SK-N-SH (cell line): ENCODE measurements around the gene CBLB. TPM values are rescaled to one million over a fixed set of nuclear protein-coding genes. Genes with fewer than 3 reads are reported as not detected.
A peak's percentile ranks its signal among the peaks of the same experiment; 100 is the strongest.

Source experiments
- CTCF ChIA-PET: fragments of 300-600, 350-600 bp; formaldehyde crosslinking; extraction: SDS; loops from one replicate; lab custom pipeline; 2021; lab: Yijun Ruan, JAX
- POLR2A ChIA-PET: fragments of 350-600 bp; sonication (Branson Sonifier 250); formaldehyde crosslinking; extraction: SDS; loops from one replicate; lab custom pipeline; 2020; ENCODE audit warnings: antibody characterized with exemption, inconsistent platforms; lab: Yijun Ruan, JAX
- DNase-seq: peaks from one replicate; pipeline ENCODE4 v3.0.0; 2012
- H2AFZ ChIP-seq: fragments of 200-600 bp; sonication (generic); 2 replicates; pipeline ENCODE4 v1.8.1; 2016; ENCODE audit warnings: antibody characterized with exemption, mild to moderate bottlenecking, low read depth
- H3F3A ChIP-seq: fragments of 200-600 bp; sonication (generic); replicated peaks from 2 replicates; pipeline ENCODE3; 2016; ENCODE audit warnings: antibody characterized with exemption, mild to moderate bottlenecking; ENCODE audit not compliant: insufficient read depth
- H3K27ac ChIP-seq, 2 experiments: fragments of 200-500 bp in 1 of 2; fragments of 200-600 bp in 1 of 2; sonication (Bioruptor generic) in 1 of 2; sonication (generic), shearing (Covaris generic) in 1 of 2; 2 replicates each; pipeline versions ENCODE4 v1.5.1 to v1.6.1; 2014 to 2016; ENCODE audit warnings: low read depth in 2 of 2, inconsistent platforms in 1 of 2, low read length in 1 of 2, mild to moderate bottlenecking in 1 of 2, mixed read lengths in 1 of 2
- H3K27me3 ChIP-seq: fragments of 200-600 bp; sonication (generic), shearing (Covaris generic); 2 replicates; pipeline ENCODE4 v1.6.1; 2016; ENCODE audit warnings: mixed run types; ENCODE audit not compliant: insufficient read depth
- H3K36me3 ChIP-seq, 2 experiments: fragments of 200-500 bp in 1 of 2; fragments of 200-600 bp in 1 of 2; sonication (Bioruptor generic) in 1 of 2; sonication (generic) in 1 of 2; replicated peaks in 1 of 2; 2 replicates each; pipeline versions ENCODE3 to v1.5.1; 2014 to 2016; ENCODE audit warnings: low read length in 1 of 2, mild to moderate bottlenecking in 1 of 2; ENCODE audit not compliant: insufficient read depth in 2 of 2, control insufficient read depth in 1 of 2
- H3K4me1 ChIP-seq, 2 experiments: fragments of 200-500 bp in 1 of 2; fragments of 200-600 bp in 1 of 2; sonication (Bioruptor generic) in 1 of 2; sonication (generic), shearing (Covaris generic) in 1 of 2; 2 replicates each; pipeline versions ENCODE4 v1.5.1 to v1.6.1; 2014 to 2016; ENCODE audit warnings: low read depth in 1 of 2, low read length in 1 of 2, mixed run types in 1 of 2; ENCODE audit not compliant: insufficient read depth in 2 of 2, control insufficient read depth in 1 of 2
- H3K4me2 ChIP-seq: fragments of 200-600 bp; sonication (generic), shearing (Covaris generic); 2 replicates; pipeline ENCODE4 v1.6.1; 2017; ENCODE audit warnings: mixed run types
- H3K4me3 ChIP-seq, 2 experiments: fragments of 200-500 bp in 1 of 2; fragments of 200-600 bp in 1 of 2; sonication (Bioruptor generic) in 1 of 2; sonication (generic), shearing (Covaris generic) in 1 of 2; 2 replicates each; pipeline versions ENCODE4 v1.5.1 to v1.8.1; 2014 to 2016; ENCODE audit warnings: low read depth in 2 of 2, inconsistent platforms in 1 of 2, low read length in 1 of 2, mild to moderate bottlenecking in 1 of 2, mixed read lengths in 1 of 2, moderate library complexity in 1 of 2
- H3K79me2 ChIP-seq: fragments of 200-600 bp; sonication (generic); 2 replicates; pipeline ENCODE4 v1.8.1; 2017; ENCODE audit warnings: mild to moderate bottlenecking; ENCODE audit not compliant: insufficient read depth
- H3K9ac ChIP-seq: fragments of 200-600 bp; sonication (generic); 2 replicates; pipeline ENCODE4 v1.6.1; 2017; ENCODE audit warnings: mixed run types
- H3K9me2 ChIP-seq: fragments of 200-600 bp; sonication (generic); 2 replicates; pipeline ENCODE4 v1.6.1; 2017; ENCODE audit warnings: mixed run types
- H3K9me3 ChIP-seq: fragments of 200-600 bp; sonication (generic); 2 replicates; pipeline ENCODE4 v1.6.1; 2017; ENCODE audit warnings: mixed run types, mild to moderate bottlenecking, moderate library complexity
- H4K20me1 ChIP-seq: fragments of 200-600 bp; sonication (generic); 2 replicates; pipeline ENCODE4 v1.6.1; 2017; ENCODE audit warnings: mild to moderate bottlenecking, mixed run types; ENCODE audit not compliant: insufficient read depth
- ELF1 ChIP-seq: IDR thresholded peaks from 2 replicates; pipeline ENCODE4 v1.4.0; 2012
- EP300 ChIP-seq, 2 experiments: IDR thresholded peaks; 2 replicates each; pipeline versions ENCODE4 v1.4.0 to v1.6.1; 2012; ENCODE audit warnings: borderline replicate concordance in 1 of 2, low read depth in 1 of 2, low read length in 1 of 2
- FOSL2 ChIP-seq: IDR thresholded peaks from 2 replicates; pipeline ENCODE4 v1.4.0; 2012; ENCODE audit warnings: low read depth, mild to moderate bottlenecking, moderate library complexity, borderline replicate concordance
- FOXM1 ChIP-seq: IDR thresholded peaks from 2 replicates; pipeline ENCODE4 v1.4.0; 2012; ENCODE audit warnings: low read depth, mild to moderate bottlenecking
- GABPA ChIP-seq: IDR thresholded peaks from 2 replicates; pipeline ENCODE4 v1.4.0; 2012; ENCODE audit warnings: low read depth, mild to moderate bottlenecking
- GATA2 ChIP-seq: sonication (generic); formaldehyde crosslinking; IDR thresholded peaks from 2 replicates; pipeline ENCODE4 v1.5.0; 2020; ENCODE audit warnings: mild to moderate bottlenecking, missing genetic modification reagents
- MAX ChIP-seq: IDR thresholded peaks from 2 replicates; pipeline ENCODE4 v1.4.0; 2012; ENCODE audit warnings: low read depth
- NFIC ChIP-seq: IDR thresholded peaks from 2 replicates; pipeline ENCODE4 v1.4.0; 2012; ENCODE audit warnings: borderline replicate concordance
- NRF1 ChIP-seq: IDR thresholded peaks from 2 replicates; pipeline ENCODE4 v1.6.1; 2012; ENCODE audit warnings: low read depth, mild to moderate bottlenecking, low read length
- RCOR1 ChIP-seq: fragments of 150-350 bp; IDR thresholded peaks from 2 replicates; pipeline ENCODE4 v1.6.1; 2017; ENCODE audit warnings: antibody characterized with exemption, low read length
- REST ChIP-seq: IDR thresholded peaks from 2 replicates; pipeline ENCODE4 v1.6.1; 2012; ENCODE audit warnings: mild to moderate bottlenecking, low read depth, low read length, moderate library complexity
- RXRA ChIP-seq: IDR thresholded peaks from 2 replicates; pipeline ENCODE4 v1.4.0; 2012; ENCODE audit warnings: low read depth, mild to moderate bottlenecking, borderline replicate concordance
- SMC3 ChIP-seq: IDR thresholded peaks from 2 replicates; pipeline ENCODE4 v1.6.1; 2012; ENCODE audit warnings: low read depth, low read length, improper control_type of control experiment
- TAF1 ChIP-seq: IDR thresholded peaks from 2 replicates; pipeline ENCODE4 v1.6.1; 2012; ENCODE audit warnings: low read depth, mild to moderate bottlenecking, low read length, moderate library complexity, borderline replicate concordance
- TCF12 ChIP-seq: IDR thresholded peaks from 2 replicates; pipeline ENCODE4 v1.4.0; 2012
- USF1 ChIP-seq: IDR thresholded peaks from 2 replicates; pipeline ENCODE4 v1.4.0; 2012; ENCODE audit warnings: low read depth, borderline replicate concordance
- USF2 ChIP-seq: fragments of 150-350 bp; IDR thresholded peaks from 2 replicates; pipeline ENCODE4 v1.6.1; 2017; ENCODE audit warnings: antibody characterized with exemption, low read length, low read depth, borderline replicate concordance
- YY1 ChIP-seq: IDR thresholded peaks from 2 replicates; pipeline ENCODE4 v1.4.0; 2012; ENCODE audit warnings: low read depth, mild to moderate bottlenecking
- ZBTB33 ChIP-seq: IDR thresholded peaks from 2 replicates; pipeline ENCODE4 v1.4.0; 2012; ENCODE audit warnings: low read depth, borderline replicate concordance
- WGBS: methylation state at CpG from one replicate; pipeline ENCODE4 v1.1.6; 2017; ENCODE audit warnings: low lambda C conversion rate; 5-methylcytosine and 5-hydroxymethylcytosine counted together
- polyA plus RNA-seq, 3 experiments: library from polyadenylated mRNA; depleted of rRNA; stranded (reverse); fragments of >200 nt; gene quantifications; 2 replicates each; pipeline ENCODE4 v1.2.3, GENCODE V29; 2012

Gene CBLB
- polyA plus RNA-seq, 1 of the 3 experiments (the other 2 are of a cell fraction): 4.4 TPM

- Histone ChIP-seq H3K27ac (peak overlapping the region; percentile 94 to 99), H4K20me1 (no peaks in the 10 kb centered on the region; the same call in 1 of the 2 replicates), H3K9me2 (no peaks in the 10 kb centered on the region), H3K4me1 (peaks cover 7 to 12% of the 10 kb centered on the region in 2 experiments; a peak in 3 of 4 replicates), H3K79me2 (peaks cover 34% of the 10 kb centered on the region), H3K36me3 (peaks cover 4 to 15% of the 10 kb centered on the region in 2 experiments), H3K4me2 (peak overlapping the region; percentile 85), H3F3A (no peaks in the 10 kb centered on the region), H3K9ac (peak overlapping the region; percentile 92), H3K4me3 (peak overlapping the region; percentile 84 to 96), H3K9me3 (no peaks in the 10 kb centered on the region), H3K27me3 (no peaks in the 10 kb centered on the region), H2AFZ (peak overlapping the region; percentile 90)
- no peak for DNase-seq
- POLR2A ChIA-PET: no interaction called here
- 73% methylated on average over 6 of the region's 6 CpGs for WGBS
- TF ChIP-seq ELF1 (no peak), TAF1 (no peak), MAX (no peak), RXRA (no peak), GATA2 (CRISPR knock-in tag) (no peak), RCOR1 (no peak), NRF1 (no peak), USF1 (no peak), NFIC (no peak), SMC3 (no peak), FOXM1 (no peak), TCF12 (no peak), GABPA (no peak), FOSL2 (no peak), YY1 (no peak)
- CTCF ChIA-PET: interaction anchor here (0.9 kb wide), 1 partner anchor 16 kb away, joined by 3 read pairs; no protein-coding TSS in a partner anchor
These were observed 1.3 kb upstream of the CBLB start for GRCh38 chr3:105869861-105870755.

- Histone ChIP-seq H3K9ac (peak overlapping the region; percentile 92), H3K9me2 (no peaks in the 10 kb centered on the region), H2AFZ (peak overlapping the region; percentile 90), H3K36me3 (peaks cover 10 to 15% of the 10 kb centered on the region in 2 experiments), H3K9me3 (no peaks in the 10 kb centered on the region), H3K79me2 (peaks cover 41% of the 10 kb centered on the region), H4K20me1 (no peaks in the 10 kb centered on the region; the same call in 1 of the 2 replicates), H3K4me1 (peaks cover 7 to 12% of the 10 kb centered on the region in 2 experiments; a peak in 3 of 4 replicates), H3K27ac (peak overlapping the region; percentile 94 to 99), H3K4me2 (peak overlapping the region; percentile 85), H3K4me3 (peak overlapping the region; percentile 84 to 96), H3K27me3 (no peaks in the 10 kb centered on the region), H3F3A (no peaks in the 10 kb centered on the region)
- TF ChIP-seq ELF1 (no peak), EP300 (IDR thresholded peaks at IDR 0.05; ENCODE audit: borderline replicate concordance in 1 of 2, low read depth in 1 of 2, low read length in 1 of 2) (peak in 1 of 2 experiments; percentile 47; a peak in 1 of 4 replicates), USF2 (no peak), REST (peak; percentile 89), NFIC (0 out of 2 replicates have a peak, but pooled peaks have one; percentile 1), ZBTB33 (0 out of 2 replicates have a peak, but pooled peaks have one; percentile 4)
- WGBS: 11% methylated on average over 3 of the region's 3 CpGs
- ChIA-PET POLR2A (interaction anchor here (1.0 to 1.4 kb wide), 2 partner anchors 11 to 738 kb away, joined by 4 read pairs; no protein-coding TSS in a partner anchor), CTCF (interaction anchor here (0.9 kb wide), 1 partner anchor 16 kb away, joined by 3 read pairs; no protein-coding TSS in a partner anchor)
- no peak for DNase-seq
These were observed 670 bp upstream of the CBLB start for GRCh38 chr3:105869531-105869833.
